ENCODE data around the gene DGAT2. TPM values are rescaled to one million over a fixed set of nuclear protein-coding genes. Genes with fewer than 3 reads are reported as not detected.

DGAT2 gene
- total RNA-seq, 1 donor from 2014 or later, result 26.0 TPM

DNA sequence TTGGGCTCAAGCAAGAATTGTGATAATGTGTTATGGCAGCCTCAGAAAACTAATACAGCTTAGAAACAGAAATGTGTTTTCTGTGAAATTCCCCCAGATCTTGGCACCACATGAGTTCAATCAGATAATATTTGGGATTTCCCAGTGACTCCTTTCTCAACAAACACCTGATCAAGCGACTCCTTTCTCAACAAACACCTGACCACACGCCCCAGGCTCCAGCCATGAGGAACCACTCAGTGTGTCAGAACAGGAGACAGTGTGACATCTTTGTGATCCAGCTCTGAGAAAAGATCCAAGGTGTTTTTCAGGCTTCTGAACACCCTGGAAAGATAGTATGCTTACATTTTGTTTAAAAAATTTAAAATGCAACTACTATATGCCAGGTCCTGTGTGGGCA is 44.5 kb downstream of the DGAT2 start:
- H3K36me3 ChIP-seq, result no peaks in the 10 kb centered on the region
- intact Hi-C loops (cut with DNase I), result no loop called here
- DNase-seq (ENCODE audit: extremely low spot score in 2 of 2), result no peak
- H3K4me1 ChIP-seq, result peaks cover 31% of the 10 kb centered on the region
- TF ChIP-seq POLR2AphosphoS5 (IDR thresholded peaks at IDR 0.05; ENCODE audit: insufficient read depth in 1 of 2, low read depth in 1 of 2), result no peak
- TF ChIP-seq, protein P1, sequence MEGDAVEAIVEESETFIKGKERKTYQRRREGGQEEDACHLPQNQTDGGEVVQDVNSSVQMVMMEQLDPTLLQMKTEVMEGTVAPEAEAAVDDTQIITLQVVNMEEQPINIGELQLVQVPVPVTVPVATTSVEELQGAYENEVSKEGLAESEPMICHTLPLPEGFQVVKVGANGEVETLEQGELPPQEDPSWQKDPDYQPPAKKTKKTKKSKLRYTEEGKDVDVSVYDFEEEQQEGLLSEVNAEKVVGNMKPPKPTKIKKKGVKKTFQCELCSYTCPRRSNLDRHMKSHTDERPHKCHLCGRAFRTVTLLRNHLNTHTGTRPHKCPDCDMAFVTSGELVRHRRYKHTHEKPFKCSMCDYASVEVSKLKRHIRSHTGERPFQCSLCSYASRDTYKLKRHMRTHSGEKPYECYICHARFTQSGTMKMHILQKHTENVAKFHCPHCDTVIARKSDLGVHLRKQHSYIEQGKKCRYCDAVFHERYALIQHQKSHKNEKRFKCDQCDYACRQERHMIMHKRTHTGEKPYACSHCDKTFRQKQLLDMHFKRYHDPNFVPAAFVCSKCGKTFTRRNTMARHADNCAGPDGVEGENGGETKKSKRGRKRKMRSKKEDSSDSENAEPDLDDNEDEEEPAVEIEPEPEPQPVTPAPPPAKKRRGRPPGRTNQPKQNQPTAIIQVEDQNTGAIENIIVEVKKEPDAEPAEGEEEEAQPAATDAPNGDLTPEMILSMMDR (IDR thresholded peaks at IDR 0.05), result no peak
- TF ChIP-seq POLR2A (IDR thresholded peaks at IDR 0.05), result no peak
- H3K9me3 ChIP-seq, result no peaks in the 10 kb centered on the region
- no peaks in the 10 kb centered on the region for H3K27me3 ChIP-seq
- peak overlapping the region; percentile 25 for H3K27ac ChIP-seq
- no peak overlapping the region for H3K4me3 ChIP-seq

DNA sequence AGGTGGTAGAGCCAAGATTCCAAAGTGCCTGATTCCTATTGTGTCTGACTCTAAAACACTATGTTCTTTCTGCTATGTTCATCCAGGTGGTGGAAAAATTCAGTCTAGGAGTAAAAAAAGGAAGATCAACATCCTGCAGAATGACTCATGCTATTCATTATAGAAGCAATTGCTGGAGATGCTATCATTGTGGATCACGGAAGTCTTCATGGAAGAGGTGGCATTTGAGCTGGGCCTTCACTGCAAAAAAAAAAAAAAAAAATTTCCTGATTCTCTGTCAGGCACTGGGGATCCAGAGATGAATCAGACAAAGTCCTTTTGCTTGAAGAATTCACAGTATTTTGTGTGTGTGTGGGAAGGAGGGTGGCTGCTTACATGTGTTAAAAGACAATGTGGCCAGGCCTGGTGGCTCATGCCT is 45.1 kb downstream of the DGAT2 start:
- no peaks in the 10 kb centered on the region for H3K36me3 ChIP-seq
- H3K27me3 ChIP-seq, result no peaks in the 10 kb centered on the region
- intact Hi-C loops (cut with DNase I), result no loop called here
- H3K4me3 ChIP-seq, result no peak overlapping the region
- H3K27ac ChIP-seq, result peak overlapping the region; percentile 90
- no peak for DNase-seq (ENCODE audit: extremely low spot score in 2 of 2)
- H3K9me3 ChIP-seq, result no peaks in the 10 kb centered on the region
- H3K4me1 ChIP-seq, result peaks cover 34% of the 10 kb centered on the region
- TF ChIP-seq POLR2AphosphoS5 (IDR thresholded peaks at IDR 0.05; ENCODE audit: insufficient read depth in 1 of 2, low read depth in 1 of 2), result peak in 1 of 2 donors; percentile 74
- TF ChIP-seq, protein P1 (IDR thresholded peaks at IDR 0.05), result no peak

DNA sequence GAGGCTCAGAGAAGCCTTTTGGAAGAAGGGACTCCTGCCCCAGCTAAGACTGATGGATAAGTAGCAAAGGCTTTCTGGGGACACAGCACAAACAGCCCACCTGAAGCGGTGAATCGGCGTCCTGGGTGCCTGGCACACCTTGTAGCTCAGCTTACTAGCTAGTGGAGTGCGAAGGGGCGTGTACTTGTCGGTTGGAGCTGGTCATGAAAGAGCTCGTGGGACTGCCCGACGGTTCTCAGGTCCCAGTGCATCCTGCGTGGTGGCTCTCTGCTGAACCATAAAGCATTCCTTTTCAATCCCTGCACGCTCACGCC is 45.7 kb downstream of the DGAT2 start:
- Histone ChIP-seq H3K9me3 (no peaks in the 10 kb centered on the region), H3K27me3 (no peaks in the 10 kb centered on the region), H3K4me1 (peaks cover 41% of the 10 kb centered on the region), H3K27ac (peak overlapping the region; percentile 90), H3K4me3 (peak overlapping the region; percentile 96 to 97), H3K36me3 (no peaks in the 10 kb centered on the region)
- intact Hi-C loops (cut with DNase I), result no loop called here
- no peak for TF ChIP-seq POLR2A (IDR thresholded peaks at IDR 0.05)
- TF ChIP-seq, protein P1 (IDR thresholded peaks at IDR 0.05), result no peak
- no peak for TF ChIP-seq POLR2AphosphoS5 (IDR thresholded peaks at IDR 0.05; ENCODE audit: insufficient read depth in 1 of 2, low read depth in 1 of 2)
- no peak for DNase-seq (ENCODE audit: extremely low spot score in 2 of 2)

DNA sequence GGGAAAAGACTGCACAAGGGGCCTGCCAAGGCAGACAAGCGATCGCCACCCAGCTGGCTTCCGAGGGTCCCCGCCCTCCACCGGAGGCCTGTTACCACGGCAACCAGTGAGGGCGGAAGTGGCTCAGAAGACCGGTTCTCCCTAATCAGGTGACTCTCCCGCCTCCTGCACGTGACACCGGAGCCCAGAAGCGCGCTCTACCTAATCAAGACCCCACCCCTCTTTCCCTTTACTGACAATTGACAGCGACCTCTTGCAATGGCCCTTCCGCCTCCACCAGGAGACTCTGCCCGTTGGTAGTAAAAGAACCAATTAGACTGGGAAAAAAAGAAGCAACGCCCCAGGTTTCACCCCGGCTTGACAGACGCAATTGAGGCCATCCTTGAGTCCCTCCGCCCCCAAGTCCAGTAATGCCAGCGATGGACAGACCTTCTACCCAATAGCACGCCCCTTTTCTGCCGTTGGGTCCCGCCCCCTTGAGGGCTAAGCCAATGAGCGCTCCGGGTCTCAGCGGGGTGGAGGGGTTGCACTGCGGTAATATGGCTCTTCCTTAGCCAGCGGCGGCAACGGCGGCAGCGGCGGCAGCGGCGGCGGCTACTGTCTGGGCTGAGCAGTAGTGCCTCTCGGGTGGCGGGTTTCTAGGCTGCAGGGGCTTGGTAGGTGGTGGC is 46.2 kb downstream of the DGAT2 start, which contains the start of gene UVRAG:
UVRAG (plus strand) TSS at position 534 of the 668 bp plus-strand sequence. CDS start 198 bp downstream, outside the sequence.
- peaks cover 45% of the 10 kb centered on the region for H3K4me1 ChIP-seq
- no peaks in the 10 kb centered on the region for H3K9me3 ChIP-seq
- peak in 1 of 2 donors; percentile 89 for TF ChIP-seq POLR2A (IDR thresholded peaks at IDR 0.05)
- TF ChIP-seq, protein P1 (IDR thresholded peaks at IDR 0.05), result peak in 1 of 3 experiments; percentile 22
- TF ChIP-seq POLR2AphosphoS5 (IDR thresholded peaks at IDR 0.05; ENCODE audit: insufficient read depth in 1 of 2, low read depth in 1 of 2), result peak; percentile 90 to 93
- peak within 1 kb of the TSS; percentile 96 to 97 for H3K4me3 ChIP-seq
- peak within 1 kb of the TSS; percentile 90 for H3K27ac ChIP-seq
- DNase-seq (ENCODE audit: extremely low spot score in 2 of 2), result peak; percentile 98 to 100
- intact Hi-C loops (cut with DNase I), result no loop called here
- H3K27me3 ChIP-seq, result no peaks in the 10 kb centered on the region
- H3K36me3 ChIP-seq, result no peaks in the 10 kb centered on the region

Data from vagina (tissue), 2 donors.